ENCODE data around the gene DGKK.
"Not testable (repeated sequence)": the region's sequence is repeated elsewhere in the genome, so short reads cannot be mapped to it uniquely, and the experiment has no call there.

The DGKK gene

GRCh38 chrX:50407976-50408375, 62.6 kb downstream of the DGKK start:
- no peak for DNase-seq

GRCh38 chrX:50403903-50404302, 66.7 kb downstream of the DGKK start:
- DNase-seq: no peak

- DNase-seq: no peak
Observed at GRCh38 chrX:50402886-50403285, 67.7 kb downstream of the DGKK start.

GRCh38 chrX:50393902-50394301, 76.7 kb downstream of the DGKK start:
- no peak for DNase-seq

GRCh38 chrX:50386520-50386919, 84.1 kb downstream of the DGKK start:
- DNase-seq: no peak

GRCh38 chrX:50381729-50382415, 88.8 kb downstream of the DGKK start:
- DNase-seq: no peak

- DNase-seq: no peak
Observed at GRCh38 chrX:50375481-50376267, 95.0 kb downstream of the DGKK start.

- no peak for DNase-seq
Observed at GRCh38 chrX:50372966-50373365, 97.7 kb downstream of the DGKK start.

GRCh38 chrX:50343917-50344316, 126.7 kb downstream of the DGKK start:
- no peak for DNase-seq

- no peak for DNase-seq
Observed at GRCh38 chrX:50333308-50333707, 137.3 kb downstream of the DGKK start.

- DNase-seq: not testable (repeated sequence)
Observed at GRCh38 chrX:50332668-50333067, 138.0 kb downstream of the DGKK start.

- no peak for DNase-seq
Observed at GRCh38 chrX:50327235-50327634, 143.4 kb downstream of the DGKK start.

Data from CD4-positive, alpha-beta T cell treated with Interleukin-21 for 1 hour (primary cell).